Measurements from ENCODE around the gene TBC1D9B. TPM values are rescaled to one million over a fixed set of nuclear protein-coding genes. Genes with fewer than 3 reads are reported as not detected.

Gene TBC1D9B
- total RNA-seq, 1 donor from 2014 or later = 138 TPM

DNA sequence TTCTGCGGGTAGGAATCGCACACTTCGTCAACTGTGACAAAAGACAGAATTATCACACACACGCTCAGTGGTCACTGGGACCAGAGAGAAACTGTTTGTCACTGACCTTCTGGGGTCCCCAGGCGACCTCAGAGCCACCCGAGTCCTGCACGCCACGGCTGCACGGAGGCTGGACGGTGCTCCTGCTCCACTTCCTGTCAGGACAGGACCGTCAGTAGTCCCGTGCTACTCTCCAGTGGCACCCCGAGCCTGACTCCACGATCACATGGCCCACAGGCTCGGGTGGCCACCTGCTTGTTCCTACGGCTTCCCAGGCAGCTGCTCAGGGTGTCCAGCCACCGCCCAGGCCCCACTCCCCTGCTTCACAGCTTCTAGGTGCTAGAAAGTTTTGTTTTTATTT lies 66.9 kb downstream of the TBC1D9B start:
- no peak overlapping the region for H3K27ac Mint-ChIP-seq (ENCODE audit: unreplicated experiment)
- peaks cover 57% of the 10 kb centered on the region for H3K36me3 Mint-ChIP-seq (ENCODE audit: low read depth, unreplicated experiment)
- TF ChIP-seq, protein P1, sequence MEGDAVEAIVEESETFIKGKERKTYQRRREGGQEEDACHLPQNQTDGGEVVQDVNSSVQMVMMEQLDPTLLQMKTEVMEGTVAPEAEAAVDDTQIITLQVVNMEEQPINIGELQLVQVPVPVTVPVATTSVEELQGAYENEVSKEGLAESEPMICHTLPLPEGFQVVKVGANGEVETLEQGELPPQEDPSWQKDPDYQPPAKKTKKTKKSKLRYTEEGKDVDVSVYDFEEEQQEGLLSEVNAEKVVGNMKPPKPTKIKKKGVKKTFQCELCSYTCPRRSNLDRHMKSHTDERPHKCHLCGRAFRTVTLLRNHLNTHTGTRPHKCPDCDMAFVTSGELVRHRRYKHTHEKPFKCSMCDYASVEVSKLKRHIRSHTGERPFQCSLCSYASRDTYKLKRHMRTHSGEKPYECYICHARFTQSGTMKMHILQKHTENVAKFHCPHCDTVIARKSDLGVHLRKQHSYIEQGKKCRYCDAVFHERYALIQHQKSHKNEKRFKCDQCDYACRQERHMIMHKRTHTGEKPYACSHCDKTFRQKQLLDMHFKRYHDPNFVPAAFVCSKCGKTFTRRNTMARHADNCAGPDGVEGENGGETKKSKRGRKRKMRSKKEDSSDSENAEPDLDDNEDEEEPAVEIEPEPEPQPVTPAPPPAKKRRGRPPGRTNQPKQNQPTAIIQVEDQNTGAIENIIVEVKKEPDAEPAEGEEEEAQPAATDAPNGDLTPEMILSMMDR (IDR thresholded peaks at IDR 0.05; ENCODE audit: unreplicated experiment) = no peak

DNA sequence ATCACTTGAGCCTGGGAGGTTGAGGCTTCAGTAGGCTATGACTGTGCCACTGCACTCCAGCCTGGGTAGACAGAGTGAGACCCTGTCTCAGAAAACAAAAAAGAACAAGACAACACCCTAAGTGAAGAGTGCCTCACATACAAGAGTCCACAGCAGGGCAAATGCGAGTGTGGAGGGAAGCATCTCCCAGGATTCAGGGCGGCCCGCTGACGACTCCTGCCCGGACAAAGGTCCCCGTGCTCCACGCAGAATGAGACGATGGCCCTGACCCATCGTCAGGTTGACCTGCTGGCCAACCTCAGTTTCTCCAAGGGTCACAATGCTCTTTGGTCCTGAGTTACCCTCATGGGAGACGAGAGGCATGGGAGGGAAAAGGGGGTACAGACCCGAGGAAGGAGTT lies 67.4 kb downstream of the TBC1D9B start:
- Mint-ChIP-seq H3K4me3 (ENCODE audit: unreplicated experiment) (no peak overlapping the region), H3K27me3 (ENCODE audit: unreplicated experiment) (peaks cover 14% of the 10 kb centered on the region), H3K4me1 (ENCODE audit: unreplicated experiment) (no peaks in the 10 kb centered on the region), H3K27ac (ENCODE audit: unreplicated experiment) (no peak overlapping the region), H3K36me3 (ENCODE audit: low read depth, unreplicated experiment) (peaks cover 60% of the 10 kb centered on the region), H3K9me3 (ENCODE audit: unreplicated experiment) (peaks cover 5% of the 10 kb centered on the region)
- TF ChIP-seq, protein P1 (IDR thresholded peaks at IDR 0.05; ENCODE audit: unreplicated experiment) = no peak
- no peak for DNase-seq (ENCODE audit: low spot score)

More for the DNA sequence above, 66.9 kb downstream of the TBC1D9B start:
- no peak for DNase-seq (ENCODE audit: low spot score)
- H3K4me1 Mint-ChIP-seq (ENCODE audit: unreplicated experiment) = no peaks in the 10 kb centered on the region
- peaks cover 5% of the 10 kb centered on the region for H3K9me3 Mint-ChIP-seq (ENCODE audit: unreplicated experiment)
- H3K27me3 Mint-ChIP-seq (ENCODE audit: unreplicated experiment) = peaks cover 13% of the 10 kb centered on the region
- no peak overlapping the region for H3K4me3 Mint-ChIP-seq (ENCODE audit: unreplicated experiment)

DNA sequence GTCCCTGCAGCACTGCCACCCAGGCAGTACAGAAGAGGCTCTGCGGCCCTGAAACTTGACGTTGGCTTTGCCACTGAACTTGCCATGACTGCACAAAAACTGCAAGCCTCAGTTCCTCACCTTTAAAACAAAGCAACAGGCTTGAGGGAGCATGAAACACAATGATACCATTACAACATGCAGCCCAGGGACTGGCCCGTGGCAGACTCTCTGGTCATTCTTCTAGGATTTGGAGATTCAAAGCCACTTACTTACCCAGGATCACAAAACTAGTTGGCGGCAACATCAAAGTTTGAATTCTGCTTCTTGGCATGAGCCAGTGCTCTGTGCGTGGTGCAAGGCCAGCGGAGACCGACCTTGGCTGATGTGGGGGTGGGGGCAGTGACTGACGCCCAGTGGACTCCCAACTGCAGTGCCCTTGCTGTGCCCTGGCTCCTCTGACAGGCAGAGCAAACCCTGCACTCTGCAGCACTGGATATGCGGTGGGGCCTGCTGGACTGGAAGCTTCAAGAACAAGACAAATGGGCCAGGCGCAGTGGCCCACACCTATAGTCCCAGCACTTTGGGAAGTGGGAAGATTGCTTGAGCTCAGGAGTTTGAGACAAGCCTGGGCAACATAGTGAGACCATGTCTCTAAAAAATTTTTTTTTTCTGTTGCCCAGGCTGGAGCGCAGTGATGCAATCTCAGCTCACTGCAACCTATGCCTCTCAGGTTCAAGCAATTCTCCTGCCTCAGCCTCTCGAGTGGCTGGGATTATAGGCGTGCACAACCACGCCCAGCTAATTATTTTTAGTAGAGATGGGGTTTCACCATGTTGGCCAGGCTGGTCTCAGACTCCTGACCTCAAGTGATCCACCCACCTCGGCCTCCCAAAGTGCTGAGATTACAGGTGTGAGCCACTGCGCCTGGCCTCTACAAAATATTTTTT lies 68.1 kb downstream of the TBC1D9B start:
- Mint-ChIP-seq H3K36me3 (ENCODE audit: low read depth, unreplicated experiment) (peaks cover 56% of the 10 kb centered on the region), H3K4me1 (ENCODE audit: unreplicated experiment) (no peaks in the 10 kb centered on the region), H3K27ac (ENCODE audit: unreplicated experiment) (no peak overlapping the region), H3K9me3 (ENCODE audit: unreplicated experiment) (no peaks in the 10 kb centered on the region), H3K4me3 (ENCODE audit: unreplicated experiment) (no peak overlapping the region), H3K27me3 (ENCODE audit: unreplicated experiment) (peaks cover 14% of the 10 kb centered on the region)
- TF ChIP-seq, protein P1 (IDR thresholded peaks at IDR 0.05; ENCODE audit: unreplicated experiment) = no peak
- DNase-seq (ENCODE audit: low spot score) = no peak

DNA sequence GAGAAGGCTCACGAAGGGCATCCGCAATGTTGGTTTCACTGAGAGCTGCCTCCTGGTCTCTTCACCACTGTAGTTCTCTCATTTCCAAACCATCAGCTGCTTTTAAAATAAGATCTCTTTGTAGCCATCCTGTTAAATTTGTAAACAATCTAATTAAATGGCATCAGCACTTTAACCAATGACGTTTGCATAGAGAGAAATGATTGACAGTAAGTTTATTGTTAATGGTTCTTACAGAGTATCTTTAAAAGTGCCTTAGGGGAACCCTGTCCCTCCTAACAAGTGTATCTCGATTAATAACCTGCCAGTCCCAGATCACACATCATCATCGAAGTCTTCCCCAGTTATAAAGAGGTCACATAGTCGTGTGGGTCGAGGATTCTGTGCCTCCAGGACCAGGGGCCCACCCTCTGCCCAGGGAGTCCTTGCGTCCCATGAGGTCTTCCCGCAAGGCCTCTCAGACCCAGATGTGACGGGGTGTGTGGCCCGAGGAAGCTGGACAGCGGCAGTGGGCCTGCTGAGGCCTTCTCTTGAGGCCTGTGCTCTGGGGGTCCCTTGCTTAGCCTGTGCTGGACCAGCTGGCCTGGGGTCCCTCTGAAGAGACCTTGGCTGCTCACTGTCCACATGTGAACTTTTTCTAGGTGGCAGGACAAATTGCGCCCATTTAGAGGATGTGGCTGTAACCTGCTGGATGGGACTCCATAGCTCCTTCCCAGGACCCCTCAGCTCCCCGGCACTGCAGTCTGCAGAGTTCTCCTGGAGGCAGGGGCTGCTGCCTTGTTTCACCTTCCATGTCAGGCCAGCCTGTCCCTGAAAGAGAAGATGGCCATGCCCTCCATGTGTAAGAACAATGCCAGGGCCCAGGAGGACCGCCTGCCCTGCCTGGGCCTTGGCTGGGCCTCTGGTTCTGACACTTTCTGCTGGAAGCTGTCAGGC lies 70.4 kb downstream of the TBC1D9B start:
- no peak for DNase-seq (ENCODE audit: low spot score)
- Mint-ChIP-seq H3K36me3 (ENCODE audit: low read depth, unreplicated experiment) (peaks cover 62% of the 10 kb centered on the region), H3K27ac (ENCODE audit: unreplicated experiment) (no peak overlapping the region), H3K9me3 (ENCODE audit: unreplicated experiment) (no peaks in the 10 kb centered on the region), H3K4me1 (ENCODE audit: unreplicated experiment) (no peaks in the 10 kb centered on the region), H3K4me3 (ENCODE audit: unreplicated experiment) (peak overlapping the region; percentile 70), H3K27me3 (ENCODE audit: unreplicated experiment) (peaks cover 19% of the 10 kb centered on the region)
- TF ChIP-seq, protein P1 (IDR thresholded peaks at IDR 0.05; ENCODE audit: unreplicated experiment) = no peak
